ENCODE results near the gene GPR15LG.
"Not testable (repeated sequence)": the region's sequence is repeated elsewhere in the genome, so short reads cannot be mapped to it uniquely, and the experiment has no call there.

Gene GPR15LG

DNA sequence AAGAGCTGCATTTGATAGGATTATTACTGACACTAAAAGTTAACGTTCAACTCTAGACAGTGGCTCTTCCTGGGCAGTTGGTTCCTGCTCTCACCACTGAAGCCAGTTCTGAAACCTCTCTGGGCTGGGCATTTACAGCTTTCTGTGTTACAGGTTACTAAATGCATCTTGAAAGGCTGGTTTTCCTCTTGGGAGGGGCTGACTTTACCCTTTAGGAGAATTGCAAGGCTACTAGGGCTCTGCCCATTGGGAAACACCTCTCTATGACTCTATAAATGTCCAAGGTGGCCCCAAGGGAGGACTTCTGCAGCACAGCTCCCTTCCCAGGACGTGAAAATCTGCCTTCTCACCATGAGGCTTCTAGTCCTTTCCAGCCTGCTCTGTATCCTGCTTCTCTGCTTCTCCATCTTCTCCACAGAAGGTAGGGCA is at the start of gene GPR15LG:
Gene GPR15LG, plus strand, starts transcription at position 301 of the 429 bp plus-strand sequence. Its CDS starts 51 bp downstream, at position 352.
- H3K27ac ChIP-seq (ENCODE audit: low read length) = no peak within 1 kb of the TSS

DNA sequence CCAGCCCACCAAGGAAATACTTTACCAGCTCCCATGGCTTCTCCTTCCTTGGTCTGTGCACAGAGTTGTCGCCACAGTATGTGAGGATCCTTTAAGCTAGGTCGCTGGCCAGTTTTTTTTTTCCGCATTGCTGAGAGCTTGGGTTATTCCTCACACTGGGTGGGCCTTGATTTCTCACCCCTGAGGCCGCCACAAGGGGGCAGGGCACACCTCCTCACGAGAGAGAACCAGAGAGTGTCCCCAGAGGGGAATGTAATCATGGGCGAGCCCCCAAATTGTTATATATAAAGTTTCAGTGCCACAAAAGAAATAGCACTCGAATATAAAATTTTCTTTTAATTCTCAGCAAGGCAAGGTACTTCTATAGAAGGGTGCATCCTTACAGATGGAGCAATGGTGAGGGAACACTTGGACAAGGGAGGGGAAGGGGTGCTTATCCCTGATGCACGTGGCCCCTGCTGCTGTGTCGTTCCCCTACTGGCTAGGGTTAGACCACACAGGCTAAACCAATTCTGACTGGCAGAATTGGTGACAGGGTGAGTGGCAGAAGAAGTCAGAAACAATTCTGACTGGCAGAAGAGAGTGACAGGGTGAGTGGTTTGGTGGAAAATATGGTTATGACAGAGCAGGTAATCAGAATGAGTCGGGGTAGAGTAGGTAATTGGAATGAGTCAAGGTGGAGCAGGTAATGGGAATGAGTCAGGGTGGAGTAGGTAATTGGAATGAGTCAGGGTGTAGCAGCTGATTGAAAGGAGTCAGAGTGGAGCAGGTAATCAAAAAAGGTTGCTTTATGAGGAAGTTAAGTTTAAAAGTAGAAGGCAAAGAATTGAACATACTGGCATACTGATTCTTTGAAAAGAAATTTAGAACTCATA is 47.5 kb upstream of the GPR15LG start:
- H3K27ac ChIP-seq (ENCODE audit: low read length); H3K36me3 ChIP-seq (ENCODE audit: control insufficient read depth in 1 of 2, insufficient read depth in 2 of 2, low read length in 2 of 2); H3K4me1 ChIP-seq (ENCODE audit: control insufficient read depth in 1 of 2, insufficient read depth in 2 of 2, low read length in 2 of 2); H3K27me3 ChIP-seq (ENCODE audit: low read depth, low read length); H3K4me3 ChIP-seq (ENCODE audit: low read depth in 1 of 2, low read length in 2 of 2): not testable (repeated sequence)
- peaks cover 0 to 14% of the 10 kb centered on the region in 2 donors for H3K9me3 ChIP-seq (ENCODE audit: control insufficient read depth in 1 of 2, low read length in 2 of 2)

More for the DNA sequence above, at the start of gene GPR15LG:
- no peaks in the 10 kb centered on the region for H3K4me1 ChIP-seq (ENCODE audit: control insufficient read depth in 1 of 2, insufficient read depth in 2 of 2, low read length in 2 of 2)
- no peak within 1 kb of the TSS for H3K4me3 ChIP-seq (ENCODE audit: low read depth in 1 of 2, low read length in 2 of 2)
- H3K27me3 ChIP-seq (ENCODE audit: low read depth, low read length) = no peaks in the 10 kb centered on the region
- no peaks in the 10 kb centered on the region for H3K9me3 ChIP-seq (ENCODE audit: control insufficient read depth in 1 of 2, low read length in 2 of 2)
- H3K36me3 ChIP-seq (ENCODE audit: control insufficient read depth in 1 of 2, insufficient read depth in 2 of 2, low read length in 2 of 2) = no peaks in the 10 kb centered on the region

DNA sequence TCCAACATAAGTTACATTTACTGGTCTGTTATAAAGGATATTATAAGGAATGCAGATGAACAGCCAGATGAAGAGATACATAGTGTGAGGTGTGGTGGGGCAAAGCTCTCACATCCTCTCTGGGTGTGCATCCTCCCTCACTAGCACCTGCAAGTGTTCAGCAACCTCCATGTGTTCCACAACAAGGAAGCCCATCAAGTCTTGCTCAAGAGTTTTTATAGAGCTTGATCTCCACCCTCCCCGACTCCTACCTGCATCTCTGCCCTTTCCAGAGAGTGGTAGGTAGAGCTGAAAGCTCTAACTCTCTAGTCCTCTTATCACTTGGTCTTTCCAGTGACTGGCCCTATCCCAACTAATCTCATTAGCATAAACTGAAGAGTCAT is 46.8 kb upstream of the GPR15LG start:
- Histone ChIP-seq H3K9me3 (ENCODE audit: control insufficient read depth in 1 of 2, low read length in 2 of 2) (peaks cover 0 to 14% of the 10 kb centered on the region in 2 donors), H3K36me3 (ENCODE audit: control insufficient read depth in 1 of 2, insufficient read depth in 2 of 2, low read length in 2 of 2) (no peaks in the 10 kb centered on the region), H3K4me1 (ENCODE audit: control insufficient read depth in 1 of 2, insufficient read depth in 2 of 2, low read length in 2 of 2) (no peaks in the 10 kb centered on the region), H3K4me3 (ENCODE audit: low read depth in 1 of 2, low read length in 2 of 2) (no peak overlapping the region), H3K27me3 (ENCODE audit: low read depth, low read length) (no peaks in the 10 kb centered on the region), H3K27ac (ENCODE audit: low read length) (no peak overlapping the region)

DNA sequence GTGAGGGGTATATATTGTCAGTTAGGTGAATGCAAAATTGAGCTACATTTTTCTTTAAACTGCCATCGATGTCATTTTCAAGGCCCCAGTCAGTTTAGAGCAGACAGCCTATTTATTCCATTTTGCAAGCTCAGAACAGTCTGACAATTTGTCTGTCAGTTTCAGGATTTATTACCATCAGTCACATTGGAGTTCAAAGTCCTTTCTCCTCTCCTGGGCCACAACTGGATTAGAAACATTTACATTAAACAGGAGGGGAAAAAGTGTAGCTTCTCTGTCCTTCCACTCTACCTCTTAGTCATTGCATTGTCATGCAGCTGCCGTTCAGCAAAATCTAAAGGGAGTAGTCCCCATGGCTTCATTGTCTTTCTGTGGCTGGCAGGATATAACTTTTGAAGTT is 37.8 kb upstream of the GPR15LG start:
- Histone ChIP-seq H3K4me1 (ENCODE audit: control insufficient read depth in 1 of 2, insufficient read depth in 2 of 2, low read length in 2 of 2) (peaks cover 6 to 8% of the 10 kb centered on the region in 2 donors), H3K36me3 (ENCODE audit: control insufficient read depth in 1 of 2, insufficient read depth in 2 of 2, low read length in 2 of 2) (peaks cover 0 to 6% of the 10 kb centered on the region in 2 donors), H3K9me3 (ENCODE audit: control insufficient read depth in 1 of 2, low read length in 2 of 2) (no peaks in the 10 kb centered on the region), H3K4me3 (ENCODE audit: low read depth in 1 of 2, low read length in 2 of 2) (no peak overlapping the region), H3K27ac (ENCODE audit: low read length) (no peak overlapping the region), H3K27me3 (ENCODE audit: low read depth, low read length) (no peaks in the 10 kb centered on the region)

DNA sequence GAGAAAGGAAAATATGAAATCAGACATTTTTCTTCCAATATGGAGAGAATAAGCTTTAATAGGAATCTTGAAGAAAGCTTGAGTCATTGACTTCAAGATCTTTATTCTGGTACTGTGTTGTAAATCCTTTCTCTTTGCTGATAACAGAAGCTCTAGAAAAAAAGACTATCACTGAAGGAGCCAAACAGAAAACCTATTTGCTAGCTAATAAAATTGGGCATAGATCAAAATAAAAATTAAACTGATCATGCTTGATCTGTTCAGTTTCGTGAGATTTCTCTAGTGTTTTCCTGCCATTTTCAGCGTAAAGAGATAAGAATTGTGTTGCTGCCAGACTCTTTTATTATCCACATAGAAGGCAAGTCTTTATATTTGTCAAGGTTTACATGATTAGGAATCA is 35.8 kb upstream of the GPR15LG start:
- no peaks in the 10 kb centered on the region for H3K9me3 ChIP-seq (ENCODE audit: control insufficient read depth in 1 of 2, low read length in 2 of 2)
- H3K4me3 ChIP-seq (ENCODE audit: low read depth in 1 of 2, low read length in 2 of 2) = no peak overlapping the region
- no peak overlapping the region for H3K27ac ChIP-seq (ENCODE audit: low read length)
- no peaks in the 10 kb centered on the region for H3K27me3 ChIP-seq (ENCODE audit: low read depth, low read length)
- peaks cover 5 to 10% of the 10 kb centered on the region in 2 donors for H3K36me3 ChIP-seq (ENCODE audit: control insufficient read depth in 1 of 2, insufficient read depth in 2 of 2, low read length in 2 of 2)
- peaks cover 12 to 15% of the 10 kb centered on the region in 2 donors for H3K4me1 ChIP-seq (ENCODE audit: control insufficient read depth in 1 of 2, insufficient read depth in 2 of 2, low read length in 2 of 2)

DNA sequence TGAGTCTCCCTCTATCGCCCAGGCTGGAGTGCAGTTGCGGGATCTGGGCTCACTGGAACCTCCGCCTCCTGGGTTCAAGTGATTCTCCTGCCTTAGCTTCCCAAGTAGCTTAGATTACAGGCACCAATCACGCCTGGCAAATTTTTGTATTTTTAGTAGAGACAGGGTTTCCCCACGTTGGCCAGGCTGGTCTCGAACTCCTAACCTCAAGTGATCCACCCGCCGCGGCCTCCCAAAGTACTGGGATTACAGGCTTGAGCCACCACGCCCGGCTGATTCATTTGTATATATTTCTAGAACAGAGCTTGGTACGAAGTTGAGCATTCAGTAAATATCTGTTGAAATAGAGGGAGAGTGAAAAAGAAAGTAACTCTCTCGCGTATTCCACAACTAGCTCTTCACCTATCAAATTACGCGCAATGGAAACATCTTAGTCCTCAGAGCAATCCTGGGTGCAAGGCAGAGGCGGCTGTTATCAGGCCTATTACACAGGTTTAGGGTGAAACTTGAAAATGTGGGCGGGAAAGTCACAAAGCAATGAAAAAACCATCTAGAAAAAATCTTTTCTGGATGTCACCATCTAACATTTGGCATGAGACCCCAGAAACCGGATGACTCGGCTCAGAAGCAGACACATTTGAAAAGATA is 35.0 kb upstream of the GPR15LG start:
- Histone ChIP-seq H3K27me3 (ENCODE audit: low read depth, low read length) (no peaks in the 10 kb centered on the region), H3K9me3 (ENCODE audit: control insufficient read depth in 1 of 2, low read length in 2 of 2) (no peaks in the 10 kb centered on the region), H3K4me1 (ENCODE audit: control insufficient read depth in 1 of 2, insufficient read depth in 2 of 2, low read length in 2 of 2) (peaks cover 12 to 15% of the 10 kb centered on the region in 2 donors), H3K4me3 (ENCODE audit: low read depth in 1 of 2, low read length in 2 of 2) (peak overlapping the region; percentile 76 to 85), H3K27ac (ENCODE audit: low read length) (peak overlapping the region; percentile 95), H3K36me3 (ENCODE audit: control insufficient read depth in 1 of 2, insufficient read depth in 2 of 2, low read length in 2 of 2) (peaks cover 13 to 18% of the 10 kb centered on the region in 2 donors)

DNA sequence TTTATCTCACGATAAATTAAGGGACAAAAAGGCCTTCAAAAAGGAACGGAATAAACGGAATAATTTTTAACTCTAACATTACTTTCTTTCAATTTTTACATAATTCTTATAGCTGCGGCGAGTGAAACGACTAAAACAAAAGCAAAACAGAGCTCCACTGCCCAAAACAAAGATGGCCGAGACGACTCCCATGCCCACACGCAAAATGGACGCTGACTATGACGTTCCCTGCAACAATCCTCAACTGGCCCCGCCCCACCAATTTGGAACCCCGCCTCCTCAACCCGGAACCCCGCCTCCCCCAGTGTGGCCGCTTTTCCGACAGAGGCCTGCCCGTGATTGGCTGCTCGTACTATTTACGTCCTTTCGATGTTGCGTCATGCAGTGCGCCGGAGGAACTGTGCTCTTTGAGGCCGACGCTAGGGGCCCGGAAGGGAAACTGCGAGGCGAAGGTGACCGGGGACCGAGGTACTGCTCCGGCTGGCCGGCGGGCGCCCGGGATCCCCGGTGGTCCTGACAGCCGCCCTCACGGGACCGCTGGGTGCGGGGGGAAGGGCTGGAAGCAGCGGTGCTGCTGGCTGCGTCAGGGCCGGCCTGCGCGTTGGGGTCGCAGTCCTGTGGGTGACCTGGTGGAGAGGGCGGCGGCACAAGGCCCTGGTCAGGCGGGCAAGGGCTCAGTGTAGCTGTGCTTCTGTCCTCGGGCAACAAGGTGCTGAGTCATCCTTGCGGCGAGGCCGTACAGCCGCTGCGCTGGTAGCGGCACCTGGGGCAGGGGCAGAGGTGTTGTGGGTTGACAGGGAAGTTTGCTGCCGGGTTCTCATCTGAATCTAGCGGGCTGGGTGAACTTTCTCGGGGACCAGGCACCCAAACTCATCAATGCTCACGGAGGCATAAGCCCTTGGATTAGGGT is 34.2 kb upstream of the GPR15LG start, which contains the start of gene GHITM:
Gene GHITM, plus strand, starts transcription at position 384 of the 910 bp plus-strand sequence. CDS start 1,992 bp downstream, outside the sequence.
- Histone ChIP-seq H3K4me3 (ENCODE audit: low read depth in 1 of 2, low read length in 2 of 2) (peak within 1 kb of the TSS; percentile 85 to 99), H3K4me1 (ENCODE audit: control insufficient read depth in 1 of 2, insufficient read depth in 2 of 2, low read length in 2 of 2) (peaks cover 12 to 15% of the 10 kb centered on the region in 2 donors), H3K27me3 (ENCODE audit: low read depth, low read length) (no peaks in the 10 kb centered on the region), H3K27ac (ENCODE audit: low read length) (peak within 1 kb of the TSS; percentile 95), H3K9me3 (ENCODE audit: control insufficient read depth in 1 of 2, low read length in 2 of 2) (no peaks in the 10 kb centered on the region), H3K36me3 (ENCODE audit: control insufficient read depth in 1 of 2, insufficient read depth in 2 of 2, low read length in 2 of 2) (peaks cover 18 to 26% of the 10 kb centered on the region in 2 donors)

DNA sequence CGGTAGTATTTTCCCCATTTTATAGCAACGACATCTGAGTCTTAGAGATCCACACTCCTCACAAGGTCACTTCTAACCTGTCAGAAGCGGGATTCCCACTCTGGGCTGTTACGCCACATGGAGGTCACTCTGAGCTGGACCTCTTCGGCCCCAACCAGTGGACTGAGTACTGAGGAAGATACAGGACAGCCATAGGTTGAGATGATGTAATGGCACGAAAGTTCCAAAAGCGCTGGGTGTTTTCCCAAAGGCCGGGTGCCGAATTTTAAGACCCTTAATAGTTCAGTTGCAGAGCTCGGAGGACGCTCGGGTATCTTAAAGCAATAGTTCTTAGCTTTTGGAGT is 33.6 kb upstream of the GPR15LG start:
- Histone ChIP-seq H3K27me3 (ENCODE audit: low read depth, low read length) (no peaks in the 10 kb centered on the region), H3K4me1 (ENCODE audit: control insufficient read depth in 1 of 2, insufficient read depth in 2 of 2, low read length in 2 of 2) (peaks cover 12 to 15% of the 10 kb centered on the region in 2 donors), H3K9me3 (ENCODE audit: control insufficient read depth in 1 of 2, low read length in 2 of 2) (no peaks in the 10 kb centered on the region)

DNA sequence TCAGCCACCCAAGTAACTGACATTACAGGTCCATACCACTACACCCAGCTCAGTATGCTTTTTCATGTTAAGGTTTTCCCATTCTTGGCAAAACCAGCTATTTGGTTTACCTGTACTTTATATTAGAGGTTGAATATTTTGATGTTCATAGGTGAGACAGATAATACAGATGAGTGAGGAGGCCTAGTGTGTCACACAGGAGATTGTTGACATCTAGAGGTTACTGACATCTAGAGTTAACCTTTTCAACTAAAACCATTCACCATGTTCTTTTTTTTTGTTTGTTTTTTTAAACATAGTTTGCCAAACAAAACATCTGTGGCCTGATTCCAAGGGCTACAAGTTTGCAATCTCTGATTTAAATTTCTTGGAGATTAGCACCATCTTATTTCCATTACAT is 26.3 kb upstream of the GPR15LG start:
- Histone ChIP-seq H3K4me1 (ENCODE audit: control insufficient read depth in 1 of 2, insufficient read depth in 2 of 2, low read length in 2 of 2) (no peaks in the 10 kb centered on the region), H3K27ac (ENCODE audit: low read length) (no peak overlapping the region), H3K9me3 (ENCODE audit: control insufficient read depth in 1 of 2, low read length in 2 of 2) (no peaks in the 10 kb centered on the region), H3K36me3 (ENCODE audit: control insufficient read depth in 1 of 2, insufficient read depth in 2 of 2, low read length in 2 of 2) (peaks cover 76 to 90% of the 10 kb centered on the region in 2 donors), H3K4me3 (ENCODE audit: low read depth in 1 of 2, low read length in 2 of 2) (no peak overlapping the region), H3K27me3 (ENCODE audit: low read depth, low read length) (no peaks in the 10 kb centered on the region)

More for the DNA sequence above, 33.6 kb upstream of the GPR15LG start:
- Histone ChIP-seq H3K4me3 (ENCODE audit: low read depth in 1 of 2, low read length in 2 of 2) (peak overlapping the region; percentile 85 to 99), H3K27ac (ENCODE audit: low read length) (peak overlapping the region; percentile 95), H3K36me3 (ENCODE audit: control insufficient read depth in 1 of 2, insufficient read depth in 2 of 2, low read length in 2 of 2) (peaks cover 25 to 32% of the 10 kb centered on the region in 2 donors)

DNA sequence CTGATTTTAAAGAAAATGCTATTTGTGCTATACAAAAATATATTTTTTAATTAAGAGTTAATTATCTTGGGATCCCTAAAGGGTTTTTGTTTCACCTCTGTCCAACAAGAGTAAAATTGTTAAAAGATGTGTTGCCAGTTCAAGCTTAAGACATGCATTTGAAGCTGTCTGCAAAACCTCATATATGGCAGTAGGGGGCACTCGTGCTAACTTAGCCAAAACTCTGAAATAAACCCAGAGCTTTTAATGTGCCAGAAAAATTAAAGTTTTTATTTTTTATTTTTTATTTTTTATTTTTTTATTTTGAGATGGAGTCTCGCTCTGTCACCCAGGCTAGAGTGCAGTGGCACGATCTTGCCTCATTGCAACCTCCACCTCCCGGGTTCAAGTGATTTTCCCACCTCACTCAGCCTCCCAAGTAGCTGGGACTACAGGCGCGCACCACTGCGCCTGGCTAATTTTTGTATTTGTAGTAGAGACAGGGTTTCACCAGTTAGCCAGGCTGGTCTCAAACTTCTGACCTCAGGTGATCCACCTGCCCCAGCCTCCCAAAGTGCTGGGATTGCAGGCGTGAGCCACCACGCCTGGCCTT is 25.5 kb upstream of the GPR15LG start:
- not testable (repeated sequence) for H3K9me3 ChIP-seq (ENCODE audit: control insufficient read depth in 1 of 2, low read length in 2 of 2); H3K4me1 ChIP-seq (ENCODE audit: control insufficient read depth in 1 of 2, insufficient read depth in 2 of 2, low read length in 2 of 2); H3K27ac ChIP-seq (ENCODE audit: low read length); H3K27me3 ChIP-seq (ENCODE audit: low read depth, low read length); H3K4me3 ChIP-seq (ENCODE audit: low read depth in 1 of 2, low read length in 2 of 2)
- H3K36me3 ChIP-seq (ENCODE audit: control insufficient read depth in 1 of 2, insufficient read depth in 2 of 2, low read length in 2 of 2) = peaks cover 76 to 90% of the 10 kb centered on the region in 2 donors

All from muscle layer of duodenum (tissue), 2 donors.